HUES6 (cell line): ENCODE results near the gene RINL.
"Not testable (repeated sequence)": the region's sequence is repeated elsewhere in the genome, so short reads cannot be mapped to it uniquely, and the experiment has no call there.

Source experiments
- H3K27ac ChIP-seq: 2 replicates; pipeline ENCODE4 v1.7.0; 2013; ENCODE audit warnings: low read depth, mild to moderate bottlenecking, low read length, inconsistent platforms
- H3K27me3 ChIP-seq: 2 replicates; pipeline ENCODE4 v1.6.1; 2013; ENCODE audit warnings: low read length; ENCODE audit not compliant: control insufficient read depth, insufficient read depth
- H3K36me3 ChIP-seq: 2 replicates; pipeline ENCODE4 v1.6.1; 2013; ENCODE audit warnings: low read length; ENCODE audit not compliant: control insufficient read depth, insufficient read depth
- H3K4me1 ChIP-seq: 2 replicates; pipeline ENCODE4 v1.6.1; 2013; ENCODE audit warnings: low read length; ENCODE audit not compliant: control insufficient read depth, insufficient read depth
- H3K4me3 ChIP-seq: 2 replicates; pipeline ENCODE4 v1.5.1; 2013; ENCODE audit warnings: low read depth, low read length
- H3K9ac ChIP-seq: one replicate; pipeline ENCODE4 v1.6.1; 2013; ENCODE audit warnings: mild to moderate bottlenecking, low read length
- H3K9me3 ChIP-seq: 2 replicates; pipeline ENCODE4 v1.6.1; 2013; ENCODE audit warnings: low read depth, low read length; ENCODE audit not compliant: control insufficient read depth, insufficient read depth

Gene RINL

GRCh38 chr19:38889803-38890202, 11.7 kb upstream of the RINL start:
- Histone ChIP-seq H3K9ac (no peak overlapping the region), H3K4me3 (no peak overlapping the region), H3K4me1 (no peaks in the 10 kb centered on the region), H3K27me3 (no peaks in the 10 kb centered on the region), H3K36me3 (no peaks in the 10 kb centered on the region; the same call in 1 of the 2 replicates), H3K9me3 (no peaks in the 10 kb centered on the region), H3K27ac (no peak overlapping the region)

- no peaks in the 10 kb centered on the region for H3K27me3 ChIP-seq
- no peaks in the 10 kb centered on the region; the same call in 1 of the 2 replicates for H3K36me3 ChIP-seq
- H3K4me1 ChIP-seq: no peaks in the 10 kb centered on the region
- H3K4me3 ChIP-seq: no peak overlapping the region
- H3K9me3 ChIP-seq: no peaks in the 10 kb centered on the region
- H3K9ac ChIP-seq: no peak overlapping the region
- no peak overlapping the region for H3K27ac ChIP-seq
Observed at GRCh38 chr19:38888876-38889275, 10.8 kb upstream of the RINL start.

GRCh38 chr19:38884691-38885090, 6.6 kb upstream of the RINL start:
- H3K4me1 ChIP-seq, H3K9ac ChIP-seq, H3K4me3 ChIP-seq, H3K27ac ChIP-seq, H3K27me3 ChIP-seq, H3K36me3 ChIP-seq, H3K9me3 ChIP-seq: not testable (repeated sequence)

- H3K4me3 ChIP-seq: no peak overlapping the region
- no peaks in the 10 kb centered on the region for H3K27me3 ChIP-seq
- no peaks in the 10 kb centered on the region for H3K36me3 ChIP-seq
- H3K9ac ChIP-seq: no peak overlapping the region
- peaks cover 12% of the 10 kb centered on the region for H3K4me1 ChIP-seq
- no peak overlapping the region for H3K27ac ChIP-seq
- no peaks in the 10 kb centered on the region for H3K9me3 ChIP-seq
Observed at GRCh38 chr19:38883286-38883685, 5.2 kb upstream of the RINL start.

- Histone ChIP-seq H3K4me3 (no peak overlapping the region), H3K4me1 (peaks cover 27% of the 10 kb centered on the region), H3K27me3 (no peaks in the 10 kb centered on the region), H3K27ac (no peak overlapping the region), H3K9me3 (no peaks in the 10 kb centered on the region), H3K36me3 (no peaks in the 10 kb centered on the region), H3K9ac (no peak overlapping the region)
Observed at GRCh38 chr19:38880882-38881609, 3.0 kb upstream of the RINL start.

- H3K4me1 ChIP-seq: peaks cover 27% of the 10 kb centered on the region
- no peaks in the 10 kb centered on the region for H3K36me3 ChIP-seq
- H3K9me3 ChIP-seq: no peaks in the 10 kb centered on the region
- H3K27me3 ChIP-seq: no peaks in the 10 kb centered on the region
- no peak overlapping the region for H3K9ac ChIP-seq
- no peak overlapping the region for H3K27ac ChIP-seq
- no peak overlapping the region for H3K4me3 ChIP-seq
Observed at GRCh38 chr19:38880076-38880881, 2.2 kb upstream of the RINL start.

GRCh38 chr19:38879400-38879751, 1.3 kb upstream of the RINL start:
- Histone ChIP-seq H3K4me3 (no peak overlapping the region), H3K9me3 (no peaks in the 10 kb centered on the region), H3K4me1 (peaks cover 27% of the 10 kb centered on the region)

GRCh38 chr19:38878575-38879399, 712 bp upstream of the RINL start:
- no peak overlapping the region for H3K9ac ChIP-seq
- H3K27me3 ChIP-seq: no peaks in the 10 kb centered on the region
- H3K27ac ChIP-seq: peak overlapping the region; percentile 33; the same call in 1 of the 2 replicates
- no peak overlapping the region for H3K4me3 ChIP-seq
- H3K9me3 ChIP-seq: no peaks in the 10 kb centered on the region
- H3K36me3 ChIP-seq: no peaks in the 10 kb centered on the region
- peaks cover 29% of the 10 kb centered on the region for H3K4me1 ChIP-seq

More at GRCh38 chr19:38879400-38879751, 1.3 kb upstream of the RINL start:
- Histone ChIP-seq H3K27ac (no peak overlapping the region), H3K36me3 (no peaks in the 10 kb centered on the region), H3K27me3 (no peaks in the 10 kb centered on the region), H3K9ac (no peak overlapping the region)

- no peaks in the 10 kb centered on the region for H3K9me3 ChIP-seq
Observed at GRCh38 chr19:38875656-38876395, 2.2 kb downstream of the RINL start.

GRCh38 chr19:38873400-38873799, 4.7 kb downstream of the RINL start:
- not testable (repeated sequence) for H3K9ac ChIP-seq, H3K27me3 ChIP-seq, H3K4me3 ChIP-seq, H3K36me3 ChIP-seq, H3K27ac ChIP-seq, H3K9me3 ChIP-seq
- H3K4me1 ChIP-seq: peaks cover 30% of the 10 kb centered on the region

More at GRCh38 chr19:38875656-38876395, 2.2 kb downstream of the RINL start:
- H3K27me3 ChIP-seq: no peaks in the 10 kb centered on the region
- no peak overlapping the region for H3K9ac ChIP-seq
- no peak overlapping the region for H3K27ac ChIP-seq
- H3K4me1 ChIP-seq: peaks cover 27% of the 10 kb centered on the region
- H3K36me3 ChIP-seq: no peaks in the 10 kb centered on the region
- no peak overlapping the region for H3K4me3 ChIP-seq
